ENCODE results near the gene IFI27L1.

Gene IFI27L1

GRCh38 chr14:94115631-94116030 lies 34.5 kb downstream of the IFI27L1 start:
- TF ChIP-seq CTCF (IDR thresholded peaks at IDR 0.05; ENCODE audit: low read depth, low read length, missing control alignments), result no peak
- no peak for DNase-seq (ENCODE audit: low read depth)
- H3K4me3 ChIP-seq (ENCODE audit: low read depth, low read length), result no peak overlapping the region
- in situ Hi-C loops (cut with HindIII; ENCODE audit: low sequenced_read_pairs), result no loop called here

GRCh38 chr14:94116701-94117100 lies 35.6 kb downstream of the IFI27L1 start:
- DNase-seq (ENCODE audit: low read depth), result no peak
- no peak overlapping the region for H3K4me3 ChIP-seq (ENCODE audit: low read depth, low read length)
- no peak for TF ChIP-seq CTCF (IDR thresholded peaks at IDR 0.05; ENCODE audit: low read depth, low read length, missing control alignments)
- in situ Hi-C loops (cut with HindIII; ENCODE audit: low sequenced_read_pairs), result no loop called here

- TF ChIP-seq CTCF (IDR thresholded peaks at IDR 0.05; ENCODE audit: low read depth, low read length, missing control alignments), result no peak
- H3K4me3 ChIP-seq (ENCODE audit: low read depth, low read length), result no peak overlapping the region
- in situ Hi-C loops (cut with HindIII; ENCODE audit: low sequenced_read_pairs), result no loop called here
- no peak for DNase-seq (ENCODE audit: low read depth)
Observed at GRCh38 chr14:94117856-94118255, 36.7 kb downstream of the IFI27L1 start.

- TF ChIP-seq CTCF (IDR thresholded peaks at IDR 0.05; ENCODE audit: low read depth, low read length, missing control alignments), result no peak
Observed at GRCh38 chr14:94119071-94119470, 38.0 kb downstream of the IFI27L1 start.

GRCh38 chr14:94120667-94121340 lies 39.7 kb downstream of the IFI27L1 start:
- DNase-seq (ENCODE audit: low read depth), result peak; percentile 65
- H3K4me3 ChIP-seq (ENCODE audit: low read depth, low read length), result no peak overlapping the region
- in situ Hi-C loops (cut with HindIII; ENCODE audit: low sequenced_read_pairs), result loop anchor here (5.0 kb wide), 2 partner anchors 56 to 94 kb away; partner anchors contain the start of gene OTUB2
- TF ChIP-seq CTCF (IDR thresholded peaks at IDR 0.05; ENCODE audit: low read depth, low read length, missing control alignments), result no peak

More at GRCh38 chr14:94119071-94119470, 38.0 kb downstream of the IFI27L1 start:
- in situ Hi-C loops (cut with HindIII; ENCODE audit: low sequenced_read_pairs), result no loop called here
- H3K4me3 ChIP-seq (ENCODE audit: low read depth, low read length), result no peak overlapping the region
- DNase-seq (ENCODE audit: low read depth), result no peak

GRCh38 chr14:94121485-94121884 lies 40.4 kb downstream of the IFI27L1 start:
- in situ Hi-C loops (cut with HindIII; ENCODE audit: low sequenced_read_pairs), result loop anchor here (5.0 kb wide), 2 partner anchors 56 to 94 kb away; partner anchors contain the start of gene OTUB2
- no peak for TF ChIP-seq CTCF (IDR thresholded peaks at IDR 0.05; ENCODE audit: low read depth, low read length, missing control alignments)
- H3K4me3 ChIP-seq (ENCODE audit: low read depth, low read length), result no peak overlapping the region
- no peak for DNase-seq (ENCODE audit: low read depth)

All from astrocyte of the cerebellum (primary cell).